Gastrocnemius medialis (tissue), 4 donors: Measurements from ENCODE around the gene SCAI.

Source experiments
- POLR2A ChIP-seq, 2 donors: fragments of 450-650 bp; IDR thresholded peaks; one replicate each; pipeline ENCODE4 v1.6.1; 2017; ENCODE audit warnings: antibody characterized with exemption in 2 of 2, mild to moderate bottlenecking in 2 of 2, moderate library complexity in 2 of 2
- TF ChIP-seq, protein P1 (sequence below), 5 experiments: fragments of 450-650 bp in 3 of 5; fragments of 200-600 bp in 2 of 5; sonication (generic) in 2 of 5; IDR thresholded peaks in 4 of 5; conservative IDR thresholded peaks in 1 of 5; 1 replicate in 4 of 5; 2 replicates in 1 of 5; pipeline ENCODE4 v1.5.1; 2016 to 2019; ENCODE audit warnings: antibody characterized with exemption in 5 of 5, mild to moderate bottlenecking in 3 of 5, moderate library complexity in 3 of 5

DNA sequence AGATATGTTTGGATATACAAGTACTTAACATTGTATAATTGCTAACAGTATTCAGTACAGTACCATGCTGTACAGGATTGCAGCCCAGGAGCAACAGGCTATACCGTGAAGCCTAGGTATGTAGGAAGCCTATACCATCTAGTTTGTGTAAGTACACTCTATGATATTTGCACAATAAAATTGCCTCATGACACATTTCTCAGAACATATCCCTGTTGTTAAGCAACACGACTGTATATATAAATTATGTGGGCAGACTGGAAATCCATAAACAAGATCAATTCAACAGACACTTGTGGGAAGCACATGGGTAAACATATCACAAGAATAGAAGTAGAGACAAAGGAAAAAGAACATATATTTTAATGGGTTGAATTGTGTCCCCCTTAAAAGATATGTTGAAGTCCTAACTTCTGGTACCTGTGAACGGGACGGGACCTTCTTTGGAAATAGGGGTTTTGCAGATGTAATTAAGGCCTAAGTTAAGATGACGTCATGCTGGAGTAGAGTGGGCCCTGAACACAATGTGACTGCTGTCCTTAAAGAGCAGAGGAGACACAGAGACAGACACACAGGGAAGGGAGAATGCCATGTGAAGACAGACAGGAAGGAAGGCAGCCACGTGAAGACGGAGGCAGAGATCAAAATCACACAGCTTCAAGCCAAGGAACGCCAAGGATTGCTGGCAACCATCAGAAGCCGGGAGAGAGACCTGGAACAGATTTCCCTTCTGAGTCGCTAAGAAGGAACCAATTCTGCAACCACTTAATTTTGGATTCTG lies 76.3 kb downstream of the SCAI start:
- TF ChIP-seq, protein P1, sequence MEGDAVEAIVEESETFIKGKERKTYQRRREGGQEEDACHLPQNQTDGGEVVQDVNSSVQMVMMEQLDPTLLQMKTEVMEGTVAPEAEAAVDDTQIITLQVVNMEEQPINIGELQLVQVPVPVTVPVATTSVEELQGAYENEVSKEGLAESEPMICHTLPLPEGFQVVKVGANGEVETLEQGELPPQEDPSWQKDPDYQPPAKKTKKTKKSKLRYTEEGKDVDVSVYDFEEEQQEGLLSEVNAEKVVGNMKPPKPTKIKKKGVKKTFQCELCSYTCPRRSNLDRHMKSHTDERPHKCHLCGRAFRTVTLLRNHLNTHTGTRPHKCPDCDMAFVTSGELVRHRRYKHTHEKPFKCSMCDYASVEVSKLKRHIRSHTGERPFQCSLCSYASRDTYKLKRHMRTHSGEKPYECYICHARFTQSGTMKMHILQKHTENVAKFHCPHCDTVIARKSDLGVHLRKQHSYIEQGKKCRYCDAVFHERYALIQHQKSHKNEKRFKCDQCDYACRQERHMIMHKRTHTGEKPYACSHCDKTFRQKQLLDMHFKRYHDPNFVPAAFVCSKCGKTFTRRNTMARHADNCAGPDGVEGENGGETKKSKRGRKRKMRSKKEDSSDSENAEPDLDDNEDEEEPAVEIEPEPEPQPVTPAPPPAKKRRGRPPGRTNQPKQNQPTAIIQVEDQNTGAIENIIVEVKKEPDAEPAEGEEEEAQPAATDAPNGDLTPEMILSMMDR (IDR thresholded peaks at IDR 0.05 in 4 of 5, conservative IDR thresholded peaks at IDR 0.05 in 1 of 5) = no peak
- no peak for TF ChIP-seq POLR2A (IDR thresholded peaks at IDR 0.05)
